Mesenchymal stem cell (in vitro differentiated cells and primary cell): Measurements from ENCODE around the gene ZBTB24. TPM values are rescaled to one million over a fixed set of nuclear protein-coding genes. Genes with fewer than 3 reads are reported as not detected.
A peak's percentile ranks its signal among the peaks of the same experiment; 100 is the strongest.

Experiments used
- DNase-seq: peaks from one replicate; pipeline ENCODE4 v3.0.0-alpha.2; 2013
- H2AFZ ChIP-seq: one replicate; pipeline ENCODE4 v1.6.1; 2013; ENCODE audit warnings: low read depth, mild to moderate bottlenecking, control low read depth, inconsistent platforms, low read length, moderate library complexity
- H2AK5ac ChIP-seq: 2 replicates; pipeline ENCODE4 v1.6.1; 2013; ENCODE audit warnings: low read length, moderate library complexity, mild to moderate bottlenecking, inconsistent platforms; ENCODE audit not compliant: severe bottlenecking
- H2BK120ac ChIP-seq: one replicate; pipeline ENCODE4 v1.6.1; 2013; ENCODE audit warnings: low read depth, mild to moderate bottlenecking, inconsistent platforms, low read length, moderate library complexity
- H2BK12ac ChIP-seq, 2 experiments: one replicate each; pipeline ENCODE4 v1.6.1; 2013; ENCODE audit warnings: inconsistent platforms in 2 of 2, low read length in 2 of 2, mild to moderate bottlenecking in 2 of 2, moderate library complexity in 2 of 2, control low read depth in 1 of 2
- H2BK15ac ChIP-seq: one replicate; pipeline ENCODE4 v1.6.1; 2013; ENCODE audit warnings: mild to moderate bottlenecking, low read depth, inconsistent platforms; ENCODE audit not compliant: poor library complexity, severe bottlenecking
- H2BK5ac ChIP-seq: 2 replicates; pipeline ENCODE4 v1.6.1; 2013; ENCODE audit warnings: low read depth, mild to moderate bottlenecking, low read length, control low read depth, inconsistent platforms; ENCODE audit not compliant: poor library complexity, severe bottlenecking
- H3K14ac ChIP-seq, 2 experiments: one replicate each; pipeline ENCODE4 v1.6.1; 2013; ENCODE audit warnings: inconsistent platforms in 2 of 2, low read length in 2 of 2, control low read depth in 1 of 2, mild to moderate bottlenecking in 1 of 2, moderate library complexity in 1 of 2
- H3K18ac ChIP-seq, 2 experiments: one replicate each; pipeline ENCODE4 v1.6.1; 2013; ENCODE audit warnings: inconsistent platforms in 2 of 2, low read length in 2 of 2, control low read depth in 1 of 2, low read depth in 1 of 2, mild to moderate bottlenecking in 1 of 2
- H3K23ac ChIP-seq, 2 experiments: one replicate each; pipeline ENCODE4 v1.6.1; 2013; ENCODE audit warnings: inconsistent platforms in 2 of 2, low read length in 2 of 2, mild to moderate bottlenecking in 2 of 2, moderate library complexity in 2 of 2, control low read depth in 1 of 2
- H3K27ac ChIP-seq: 2 replicates; pipeline ENCODE4 v1.5.1; 2013; ENCODE audit warnings: mild to moderate bottlenecking, moderate library complexity, low read length, control low read depth, inconsistent platforms; ENCODE audit not compliant: poor library complexity, severe bottlenecking
- H3K27me3 ChIP-seq, 2 experiments: 2 replicates each; pipeline versions ENCODE4 v1.6.1 to v1.7.0; 2013; ENCODE audit warnings: low read length in 2 of 2, mild to moderate bottlenecking in 2 of 2, moderate library complexity in 2 of 2, control low read depth in 1 of 2, inconsistent platforms in 1 of 2; ENCODE audit not compliant: control insufficient read depth in 1 of 2, insufficient read depth in 1 of 2
- H3K36me3 ChIP-seq, 2 experiments: 2 replicates each; pipeline versions ENCODE4 v1.6.1 to v1.7.0; 2013; ENCODE audit warnings: low read length in 2 of 2, control low read depth in 1 of 2, inconsistent platforms in 1 of 2, low read depth in 1 of 2, mild to moderate bottlenecking in 1 of 2; ENCODE audit not compliant: insufficient read depth in 2 of 2, control insufficient read depth in 1 of 2
- H3K4ac ChIP-seq, 2 experiments: one replicate each; pipeline ENCODE4 v1.6.1; 2013; ENCODE audit warnings: inconsistent platforms in 2 of 2, low read length in 2 of 2, mild to moderate bottlenecking in 2 of 2, moderate library complexity in 2 of 2, control low read depth in 1 of 2, low read depth in 1 of 2
- H3K4me1 ChIP-seq: 2 replicates; pipeline ENCODE4 v1.6.1; 2013; ENCODE audit warnings: low read depth, low read length, control low read depth; ENCODE audit not compliant: control insufficient read depth, insufficient read depth
- H3K4me2 ChIP-seq: 2 replicates; pipeline ENCODE4 v1.6.1; 2013; ENCODE audit warnings: low read length, mild to moderate bottlenecking, inconsistent platforms; ENCODE audit not compliant: poor library complexity, severe bottlenecking
- H3K4me3 ChIP-seq, 2 experiments: 2 replicates each; pipeline versions ENCODE4 v1.5.1 to v1.7.0; 2013; ENCODE audit warnings: low read length in 2 of 2, mild to moderate bottlenecking in 2 of 2, control low read depth in 1 of 2, low read depth in 1 of 2; ENCODE audit not compliant: insufficient read depth in 1 of 2
- H3K79me1 ChIP-seq: replicated peaks from 2 replicates; pipeline ENCODE4 v1.6.1; 2013; ENCODE audit warnings: mild to moderate bottlenecking, control low read depth, low read length, inconsistent platforms; ENCODE audit not compliant: poor library complexity, severe bottlenecking
- H3K9ac ChIP-seq: 2 replicates; pipeline ENCODE4 v1.7.0; 2013; ENCODE audit warnings: mild to moderate bottlenecking, low read length, moderate library complexity
- H3K9me3 ChIP-seq: 2 replicates; pipeline ENCODE4 v1.7.0; 2013; ENCODE audit warnings: mild to moderate bottlenecking, low read length; ENCODE audit not compliant: control insufficient read depth
- H4K8ac ChIP-seq: one replicate; pipeline ENCODE4 v1.6.1; 2013; ENCODE audit warnings: inconsistent platforms, mild to moderate bottlenecking, low read length, moderate library complexity
- H4K91ac ChIP-seq: one replicate; pipeline ENCODE4 v1.6.1; 2013; ENCODE audit warnings: mild to moderate bottlenecking, low read length, inconsistent platforms
- WGBS: methylation state at CpG from one replicate; pipeline ENCODE4 v1.1.7; 2013; ENCODE audit warnings: mixed read lengths; 5-methylcytosine and 5-hydroxymethylcytosine counted together
- polyA plus RNA-seq, 2 experiments: library from polyadenylated mRNA; stranded (reverse); fragments of 200-250 nt; gene quantifications; one replicate each; pipeline ENCODE4 v1.2.3, GENCODE V29; 2013

ZBTB24 gene
- 3.7 TPM for polyA plus RNA-seq (2013, experiment 1 of 2)
- 3.7 TPM for polyA plus RNA-seq (2013, experiment 2 of 2)

GRCh38 chr6:109482905-109483734, at the start of gene ZBTB24:
Gene ZBTB24, minus strand, starts transcription at chr6:109483219. Its CDS starts 1,193 bp downstream, at chr6:109482026.
- peak within 1 kb of the TSS; percentile 43 for H2AFZ ChIP-seq

GRCh38 chr6:109531446-109531845, 48.4 kb upstream of the ZBTB24 start:
- Histone ChIP-seq H3K36me3 (no peaks in the 10 kb centered on the region), H2BK12ac (no peak overlapping the region), H3K4me2 (no peak overlapping the region), H3K4ac (no peak overlapping the region), H3K9me3 (no peaks in the 10 kb centered on the region), H3K27ac (no peak overlapping the region), H2BK120ac (peak overlapping the region; percentile 5), H2AK5ac (no peak overlapping the region), H3K23ac (no peak overlapping the region), H3K4me1 (no peaks in the 10 kb centered on the region), H3K18ac (no peak overlapping the region), H2AFZ (no peak overlapping the region), H2BK5ac (no peak overlapping the region), H3K4me3 (no peak overlapping the region), H3K9ac (no peak overlapping the region), H4K8ac (no peak overlapping the region), H3K79me1 (no peaks in the 10 kb centered on the region), H2BK15ac (no peak overlapping the region), H3K14ac (no peak overlapping the region), H3K27me3 (peaks cover 0 to 7% of the 10 kb centered on the region in 2 experiments), H4K91ac (no peak overlapping the region)
- no peak for DNase-seq
- WGBS: 93% methylated on average over 6 of the region's 6 CpGs

More at GRCh38 chr6:109482905-109483734, at the start of gene ZBTB24:
- Histone ChIP-seq H2BK120ac (peak within 1 kb of the TSS; percentile 79), H2BK5ac (peak within 1 kb of the TSS; percentile 69), H2AK5ac (peak within 1 kb of the TSS; percentile 51), H3K4me2 (peak within 1 kb of the TSS; percentile 78), H3K4me1 (peaks cover 7% of the 10 kb centered on the region), H3K9me3 (no peaks in the 10 kb centered on the region), H3K79me1 (peaks cover 10% of the 10 kb centered on the region), H2BK15ac (peak within 1 kb of the TSS; percentile 69), H2BK12ac (no peak within 1 kb of the TSS), H3K4me3 (peak within 1 kb of the TSS; percentile 90 to 91), H3K23ac (no peak within 1 kb of the TSS), H3K9ac (peak within 1 kb of the TSS; percentile 88), H3K14ac (no peak within 1 kb of the TSS), H3K36me3 (peaks cover 2 to 27% of the 10 kb centered on the region in 2 experiments), H3K4ac (peak within 1 kb of the TSS in 1 of 2 experiments; percentile 35), H4K91ac (peak within 1 kb of the TSS; percentile 15), H4K8ac (peak within 1 kb of the TSS; percentile 72), H3K27ac (peak within 1 kb of the TSS; percentile 6), H3K27me3 (peaks cover 0 to 3% of the 10 kb centered on the region in 2 experiments), H3K18ac (peak within 1 kb of the TSS; percentile 75 to 86)
- WGBS: 1% methylated on average over 28 of the region's 97 CpGs
- DNase-seq: peak; percentile 89

- Histone ChIP-seq H2BK12ac (no peak overlapping the region), H3K79me1 (no peaks in the 10 kb centered on the region), H3K18ac (no peak overlapping the region), H3K36me3 (no peaks in the 10 kb centered on the region), H3K14ac (no peak overlapping the region), H2BK15ac (no peak overlapping the region), H3K23ac (no peak overlapping the region), H3K9ac (no peak overlapping the region), H3K27ac (no peak overlapping the region), H3K9me3 (no peaks in the 10 kb centered on the region), H3K4me3 (no peak overlapping the region), H3K4ac (no peak overlapping the region), H4K8ac (no peak overlapping the region), H2AFZ (no peak overlapping the region), H3K4me2 (no peak overlapping the region), H4K91ac (no peak overlapping the region), H2BK5ac (no peak overlapping the region), H2AK5ac (no peak overlapping the region), H2BK120ac (no peak overlapping the region), H3K4me1 (no peaks in the 10 kb centered on the region), H3K27me3 (peaks cover 0 to 7% of the 10 kb centered on the region in 2 experiments)
- peak; percentile 17 for DNase-seq
- WGBS: 88% methylated on average over 3 of the region's 3 CpGs
These were observed 45.0 kb upstream of the ZBTB24 start for GRCh38 chr6:109527989-109528388.

- H2BK12ac ChIP-seq: no peak overlapping the region
These were observed 44.0 kb upstream of the ZBTB24 start for GRCh38 chr6:109526905-109527628.

More at GRCh38 chr6:109526905-109527628, 44.0 kb upstream of the ZBTB24 start:
- Histone ChIP-seq H4K91ac (no peak overlapping the region), H2AFZ (no peak overlapping the region), H3K9me3 (no peaks in the 10 kb centered on the region), H3K14ac (no peak overlapping the region), H3K27me3 (peaks cover 0 to 7% of the 10 kb centered on the region in 2 experiments), H3K4ac (no peak overlapping the region), H2AK5ac (no peak overlapping the region), H3K79me1 (no peaks in the 10 kb centered on the region), H3K4me1 (no peaks in the 10 kb centered on the region), H2BK120ac (no peak overlapping the region), H3K4me2 (no peak overlapping the region), H3K23ac (no peak overlapping the region), H3K9ac (peak overlapping the region; percentile 35), H2BK5ac (no peak overlapping the region), H3K4me3 (no peak overlapping the region), H2BK15ac (no peak overlapping the region), H3K27ac (no peak overlapping the region), H4K8ac (no peak overlapping the region), H3K18ac (no peak overlapping the region), H3K36me3 (no peaks in the 10 kb centered on the region)
- DNase-seq: peak; percentile 70
- 56% methylated on average over 5 of the region's 7 CpGs for WGBS
